GM21619 (cell line): ENCODE measurements around the gene IL1RAPL2.

Experiments
- ATAC-seq: cut with Tn5 transposase; IDR thresholded peaks from one replicate; pipeline ENCODE4 v1.9.1; 2021; ENCODE audit not compliant: unreplicated experiment

IL1RAPL2 gene

GRCh38 chrX:105260291-105261043 lies 694.5 kb downstream of the IL1RAPL2 start:
- no peak for ATAC-seq

- ATAC-seq = no peak
These were observed 697.2 kb downstream of the IL1RAPL2 start for GRCh38 chrX:105263171-105263570.

- no peak for ATAC-seq
These were observed 697.8 kb downstream of the IL1RAPL2 start for GRCh38 chrX:105263801-105264200.

DNA sequence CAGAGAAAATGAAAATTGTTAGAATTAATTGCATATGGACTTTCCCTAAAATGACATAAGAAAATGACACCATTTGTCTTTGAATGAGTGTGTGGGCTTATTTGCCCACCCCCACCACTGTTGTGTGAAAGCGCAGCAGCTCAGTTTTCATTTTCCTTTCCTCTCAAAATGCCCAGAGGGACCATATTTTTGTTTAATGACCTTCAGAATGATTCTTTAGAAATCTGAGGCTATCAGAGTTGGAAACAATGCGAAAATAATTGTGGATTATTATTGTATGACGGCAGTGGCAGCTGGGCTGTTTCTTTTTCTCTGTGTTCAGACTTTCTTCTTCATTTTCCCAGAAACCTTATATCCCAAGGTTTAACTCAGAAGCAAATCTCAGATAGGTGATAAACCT lies 699.1 kb downstream of the IL1RAPL2 start:
- no peak for ATAC-seq

GRCh38 chrX:105266456-105266855 lies 700.5 kb downstream of the IL1RAPL2 start:
- ATAC-seq = no peak

- ATAC-seq = no peak
These were observed 701.2 kb downstream of the IL1RAPL2 start for GRCh38 chrX:105267167-105267566.

GRCh38 chrX:105269386-105269785 lies 703.4 kb downstream of the IL1RAPL2 start:
- no peak for ATAC-seq

DNA sequence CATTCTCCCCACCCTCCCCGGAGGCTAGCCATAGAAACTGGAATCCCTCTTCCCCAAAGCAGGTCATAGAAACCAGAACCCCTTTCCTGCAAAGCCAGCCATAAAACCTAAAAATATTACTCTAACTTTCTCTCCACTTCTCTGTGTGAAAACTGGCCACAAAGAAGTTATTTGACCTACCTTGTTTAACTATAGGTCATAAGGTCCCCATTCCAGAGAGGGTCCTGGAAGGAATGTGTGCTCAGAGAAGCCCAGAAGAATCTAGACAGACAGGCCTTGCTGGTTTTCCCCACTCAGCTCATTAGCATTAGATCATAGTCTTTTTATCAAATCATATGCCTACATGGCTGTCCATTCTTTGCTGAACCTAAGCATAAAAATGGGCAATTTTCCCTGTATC lies 707.3 kb downstream of the IL1RAPL2 start:
- ATAC-seq = no peak

DNA sequence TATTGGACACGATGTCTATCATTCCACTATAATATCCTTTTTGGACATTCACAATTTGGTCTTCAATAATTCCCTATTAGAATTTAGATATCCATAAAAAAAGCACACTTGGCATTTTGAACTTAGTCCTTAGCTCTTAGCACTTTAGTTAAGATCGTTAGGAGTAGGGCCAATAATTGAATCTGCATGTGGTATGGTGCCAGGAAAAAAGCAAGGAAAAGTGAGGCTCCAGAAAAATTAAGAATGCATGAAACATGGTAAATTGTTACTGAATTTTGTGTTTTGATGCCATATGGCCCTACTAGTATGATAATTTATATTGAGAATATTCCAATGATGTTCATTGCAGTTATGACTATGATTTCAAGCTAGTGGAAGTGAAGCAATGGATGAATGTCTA lies 708.1 kb downstream of the IL1RAPL2 start:
- ATAC-seq = no peak

DNA sequence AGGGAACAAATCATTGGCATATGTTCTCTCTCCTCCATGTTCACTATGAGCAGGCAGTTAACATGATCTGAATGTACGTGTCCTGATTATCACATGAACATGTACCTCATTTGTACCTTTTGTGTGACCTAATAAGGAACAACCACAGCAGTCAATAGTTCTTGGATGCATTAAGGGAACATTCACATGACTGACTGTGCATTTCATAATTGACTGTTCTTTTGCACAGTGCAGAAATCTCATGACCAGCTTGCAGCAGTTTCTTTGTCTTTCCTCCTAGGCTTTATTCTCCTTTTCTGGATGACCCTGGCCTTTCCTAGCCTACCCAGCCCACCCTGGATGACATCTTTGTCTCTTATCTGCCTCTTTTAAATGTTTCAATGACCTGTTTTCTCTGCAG lies 711.1 kb downstream of the IL1RAPL2 start:
- no peak for ATAC-seq

- ATAC-seq = no peak
These were observed 716.1 kb downstream of the IL1RAPL2 start for GRCh38 chrX:105282077-105282476.

GRCh38 chrX:105297041-105297440 lies 731.0 kb downstream of the IL1RAPL2 start:
- no peak for ATAC-seq

GRCh38 chrX:105299286-105299685 lies 733.3 kb downstream of the IL1RAPL2 start:
- ATAC-seq = no peak

GRCh38 chrX:105302246-105302645 lies 736.2 kb downstream of the IL1RAPL2 start:
- no peak for ATAC-seq

DNA sequence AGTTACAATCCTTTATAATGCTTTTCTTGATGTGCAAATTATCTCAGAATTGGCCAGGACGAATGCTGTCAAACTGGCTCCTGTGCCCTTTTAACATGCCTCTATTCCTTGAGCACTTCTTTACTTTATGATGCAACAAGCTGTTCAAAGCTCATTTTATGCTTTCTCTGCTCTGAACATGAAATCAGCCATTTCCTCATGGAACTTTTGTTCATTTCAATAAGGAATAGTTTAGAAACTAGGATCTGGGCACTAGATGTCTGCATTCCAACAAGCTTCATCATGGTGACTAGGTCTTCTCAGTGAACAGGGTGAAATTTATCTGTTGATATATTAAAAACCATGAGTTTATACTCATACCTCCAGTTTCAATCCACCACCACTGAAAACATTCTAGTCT lies 741.8 kb downstream of the IL1RAPL2 start:
- no peak for ATAC-seq

- ATAC-seq = no peak
These were observed 747.6 kb downstream of the IL1RAPL2 start for GRCh38 chrX:105313596-105313995.

DNA sequence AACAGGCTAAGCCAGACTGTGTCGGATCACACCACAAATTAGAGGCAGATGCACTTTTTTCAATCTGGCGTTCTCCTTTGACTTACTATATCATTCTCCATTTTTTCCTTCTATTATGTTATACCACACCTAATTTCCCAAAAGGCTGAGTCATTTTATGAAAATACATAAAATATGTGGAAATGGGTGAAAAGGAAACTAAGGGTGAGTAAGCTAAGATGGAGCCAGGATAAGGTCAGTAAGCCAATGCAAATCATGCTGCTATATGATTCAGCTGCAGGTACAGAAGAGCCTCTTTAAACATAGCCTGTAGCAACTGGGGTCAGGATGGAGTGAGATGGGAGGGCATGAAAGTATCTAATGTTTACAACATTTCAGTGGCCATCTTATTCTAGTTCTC lies 748.5 kb downstream of the IL1RAPL2 start:
- no peak for ATAC-seq

DNA sequence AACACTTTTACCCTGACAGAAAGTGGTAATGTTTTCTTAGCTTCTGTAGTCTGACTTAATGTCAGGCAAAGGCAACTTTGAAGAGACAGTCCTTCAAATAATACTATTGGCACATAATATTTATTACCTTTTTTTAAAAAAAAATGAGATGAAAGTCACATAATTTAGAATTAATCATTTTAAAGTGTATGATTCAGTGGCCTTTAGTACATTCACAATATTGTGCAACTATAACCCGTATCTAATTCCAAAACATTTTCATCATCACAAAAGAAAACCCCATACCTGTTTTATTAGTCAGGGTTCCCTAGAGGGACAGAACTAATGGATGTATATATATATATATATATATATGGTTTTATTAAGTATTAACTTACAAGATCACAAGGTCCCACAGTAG lies 749.2 kb downstream of the IL1RAPL2 start:
- ATAC-seq = no peak

DNA sequence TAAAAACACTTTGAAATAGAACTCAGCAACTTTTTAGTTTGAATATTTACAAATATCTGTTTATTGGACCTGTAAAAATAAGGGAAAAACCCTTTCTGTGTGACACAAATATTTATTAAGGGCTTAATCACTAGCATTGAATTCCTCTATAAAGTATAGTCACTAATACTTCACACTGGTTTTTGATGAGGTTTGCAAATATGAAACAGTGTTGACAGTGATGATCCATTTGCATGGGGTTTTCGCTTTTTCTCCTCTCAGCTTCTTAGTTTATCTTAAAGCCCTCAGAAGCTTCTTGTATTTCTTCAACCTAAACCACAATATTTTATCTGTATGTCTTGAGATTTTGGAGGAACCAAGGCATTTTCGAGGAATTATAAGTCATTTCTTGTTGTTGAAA lies 751.1 kb downstream of the IL1RAPL2 start:
- ATAC-seq = no peak

DNA sequence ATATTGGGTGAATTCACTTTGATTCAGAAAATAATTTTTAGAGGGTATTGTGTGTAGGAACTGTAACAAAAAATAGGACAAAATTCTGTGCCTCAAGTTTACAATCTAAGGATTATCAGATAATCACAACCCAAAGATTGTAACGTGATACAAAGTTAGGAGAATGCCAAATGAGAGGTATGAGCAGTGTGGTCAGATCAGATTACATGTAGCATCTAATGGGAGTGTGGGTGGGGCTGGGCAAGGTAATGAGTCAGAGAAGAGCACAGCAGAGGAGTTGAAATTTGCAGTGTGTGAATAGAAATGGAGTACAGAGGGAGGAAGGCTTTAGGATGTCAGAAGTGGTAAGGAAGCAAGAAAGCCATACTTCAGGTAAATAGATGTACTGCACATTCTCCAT lies 757.9 kb downstream of the IL1RAPL2 start:
- no peak for ATAC-seq

GRCh38 chrX:105328773-105329172 lies 762.8 kb downstream of the IL1RAPL2 start:
- ATAC-seq = no peak

GRCh38 chrX:105331244-105331643 lies 765.2 kb downstream of the IL1RAPL2 start:
- no peak for ATAC-seq

DNA sequence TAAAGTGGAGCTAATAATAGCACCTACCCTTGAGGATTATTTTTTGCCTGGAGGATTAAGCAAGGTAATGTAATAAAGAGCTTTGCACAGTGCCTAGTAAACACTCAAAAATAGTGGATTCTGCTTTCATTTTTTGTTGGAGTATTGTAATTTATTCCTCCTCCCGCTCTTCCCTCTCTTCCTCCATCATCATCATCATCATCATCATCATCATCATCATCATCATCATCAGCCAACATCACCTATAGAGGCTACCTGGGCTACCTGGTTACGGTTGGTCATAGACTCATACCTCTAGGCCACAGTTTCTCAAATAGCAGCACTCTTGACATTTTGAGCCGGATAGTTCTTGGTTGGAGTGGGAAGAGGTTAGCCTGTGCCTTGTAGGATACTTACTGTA lies 781.4 kb downstream of the IL1RAPL2 start:
- ATAC-seq = no peak
